IPS DF 6.9 (cell line): ENCODE results near the gene TNS3.

Experiments used
- DNase-seq: peaks from one replicate; pipeline ENCODE4 v3.0.0-alpha.2; 2013; ENCODE audit warnings: low read depth, low spot score
- H3K27ac ChIP-seq: one replicate; pipeline ENCODE4 v1.5.1; 2013; ENCODE audit warnings: low read length, control low read depth
- H3K27me3 ChIP-seq: 2 replicates; pipeline ENCODE4 v1.6.1; 2013; ENCODE audit warnings: mild to moderate bottlenecking, low read length; ENCODE audit not compliant: control insufficient read depth, insufficient read depth
- H3K36me3 ChIP-seq: 2 replicates; pipeline ENCODE4 v1.6.1; 2013; ENCODE audit warnings: low read length; ENCODE audit not compliant: control insufficient read depth, insufficient read depth
- H3K4me1 ChIP-seq: 2 replicates; pipeline ENCODE4 v1.6.1; 2013; ENCODE audit warnings: low read length; ENCODE audit not compliant: control insufficient read depth, insufficient read depth
- H3K4me3 ChIP-seq: 2 replicates; pipeline ENCODE4 v1.5.1; 2013; ENCODE audit warnings: mild to moderate bottlenecking, low read length
- H3K9me3 ChIP-seq: 2 replicates; pipeline ENCODE4 v1.6.1; 2013; ENCODE audit warnings: low read length, inconsistent platforms; ENCODE audit not compliant: control insufficient read depth, insufficient read depth
- WGBS: extraction: QIAGEN DNeasy Blood & Tissue Kit; methylation state at CpG from one replicate; pipeline ENCODE4 v1.1.7; 2013; ENCODE audit warnings: mixed read lengths, missing lambda C conversion rate; ENCODE audit not compliant: insufficient read length, insufficient coverage; 5-methylcytosine and 5-hydroxymethylcytosine counted together

The TNS3 gene

DNA sequence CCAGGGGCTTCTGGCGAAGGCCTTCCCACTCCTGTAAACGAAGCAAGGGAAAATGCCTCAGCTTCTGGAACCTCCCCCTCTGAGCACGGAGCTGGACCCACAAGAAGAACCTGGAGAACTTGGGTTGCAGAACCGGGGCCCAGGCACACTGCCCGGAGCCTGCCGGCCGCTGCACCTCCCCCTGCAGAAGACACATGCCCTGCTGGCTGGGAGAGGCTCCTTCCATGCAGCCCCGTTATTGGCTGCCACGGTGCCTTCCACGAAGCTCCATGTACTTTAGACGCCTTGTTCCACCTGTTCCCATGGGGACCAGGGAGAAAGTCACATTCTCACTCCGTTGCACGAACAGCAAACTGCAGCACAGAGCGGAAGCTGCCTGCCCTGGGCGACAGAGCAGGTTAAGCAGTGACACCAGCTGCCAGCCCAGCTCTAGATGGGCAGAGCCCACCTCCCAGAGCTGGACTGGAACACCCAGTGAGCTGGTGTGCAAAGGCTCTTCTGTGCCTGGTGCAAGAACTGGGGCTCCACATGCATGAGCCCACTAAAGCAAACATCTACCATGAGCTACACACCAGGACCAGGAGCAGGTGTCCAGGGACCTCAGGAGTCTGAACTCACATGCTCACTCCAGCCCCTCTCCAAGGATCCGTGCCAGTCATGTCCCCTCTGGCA lies 70.1 kb downstream of the TNS3 start:
- H3K4me1 ChIP-seq: no peaks in the 10 kb centered on the region
- DNase-seq: no peak
- no peaks in the 10 kb centered on the region for H3K27me3 ChIP-seq
- H3K36me3 ChIP-seq: no peaks in the 10 kb centered on the region
- no CpG with 5 or more reads among the region's 16 CpGs for WGBS
- H3K9me3 ChIP-seq: no peaks in the 10 kb centered on the region
- no peak overlapping the region for H3K27ac ChIP-seq
- H3K4me3 ChIP-seq: no peak overlapping the region

DNA sequence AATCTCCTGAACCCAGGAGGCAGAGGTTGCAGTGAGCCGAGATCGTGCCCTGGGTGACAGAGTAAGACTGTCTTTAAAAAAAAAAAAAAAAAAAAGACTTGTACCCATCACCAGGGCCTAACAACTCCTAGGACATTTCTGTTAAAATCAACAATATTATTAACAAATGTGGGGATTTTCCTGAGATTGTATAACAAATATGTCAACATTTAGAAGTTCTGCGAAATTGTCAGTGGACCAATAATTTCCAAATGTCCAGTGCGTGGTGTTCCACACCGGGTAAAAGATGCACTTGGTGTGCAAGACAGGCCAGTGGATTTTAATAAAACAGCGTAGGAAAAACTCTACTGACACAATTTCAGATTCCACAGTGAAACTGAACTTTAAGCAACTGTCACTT lies 71.1 kb downstream of the TNS3 start:
- Histone ChIP-seq H3K27ac (no peak overlapping the region), H3K27me3 (no peaks in the 10 kb centered on the region), H3K36me3 (no peaks in the 10 kb centered on the region), H3K9me3 (no peaks in the 10 kb centered on the region), H3K4me1 (no peaks in the 10 kb centered on the region), H3K4me3 (no peak overlapping the region)
- DNase-seq: no peak
- WGBS: no CpG with 5 or more reads among the region's 6 CpGs

DNA sequence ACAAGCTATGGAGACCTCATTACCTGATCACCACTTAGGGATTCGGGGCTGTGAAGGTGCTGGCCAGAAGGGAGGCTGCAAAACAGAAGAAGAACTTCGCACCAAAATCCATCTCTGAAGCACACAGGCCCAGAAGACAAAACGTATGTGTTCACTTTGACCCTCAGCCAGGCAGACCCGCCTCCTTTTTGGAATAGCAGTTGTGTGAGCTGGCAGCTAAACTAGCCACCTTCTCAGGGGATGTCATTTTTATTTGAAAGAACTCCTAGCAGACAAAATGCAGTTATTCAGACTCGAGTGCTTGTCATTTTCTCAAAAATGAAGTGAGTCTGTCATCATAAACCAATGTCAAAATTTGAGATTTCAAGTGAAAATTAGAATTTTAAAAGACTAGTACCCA lies 71.7 kb downstream of the TNS3 start:
- Histone ChIP-seq H3K27me3 (no peaks in the 10 kb centered on the region), H3K4me3 (no peak overlapping the region), H3K36me3 (no peaks in the 10 kb centered on the region), H3K27ac (no peak overlapping the region), H3K9me3 (no peaks in the 10 kb centered on the region), H3K4me1 (no peaks in the 10 kb centered on the region)
- DNase-seq: no peak
- no CpG with 5 or more reads among the region's 5 CpGs for WGBS

DNA sequence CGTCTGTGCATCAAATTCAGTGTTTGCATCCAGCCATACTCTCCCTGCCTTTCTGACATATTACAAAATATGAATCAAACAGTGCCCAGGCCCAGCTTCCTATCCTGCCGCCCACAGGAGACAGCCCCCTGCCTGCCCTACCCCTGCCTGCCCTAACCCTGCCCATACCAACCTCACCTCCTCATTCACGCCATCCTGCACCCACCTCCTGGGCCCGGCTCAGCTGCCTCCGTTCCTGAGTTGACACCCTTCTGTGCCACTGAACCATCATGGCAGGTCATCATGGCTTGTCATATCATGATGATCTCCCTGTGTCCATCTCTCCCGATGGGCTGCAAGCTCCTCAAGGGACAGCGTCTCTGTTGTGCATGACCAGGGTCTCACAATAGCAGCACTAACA lies 72.3 kb downstream of the TNS3 start:
- DNase-seq: no peak
- no peak overlapping the region for H3K27ac ChIP-seq
- H3K4me1 ChIP-seq: no peaks in the 10 kb centered on the region
- H3K27me3 ChIP-seq: no peaks in the 10 kb centered on the region
- H3K4me3 ChIP-seq: no peak overlapping the region
- no peaks in the 10 kb centered on the region for H3K36me3 ChIP-seq
- no CpG with 5 or more reads among the region's 7 CpGs for WGBS
- H3K9me3 ChIP-seq: no peaks in the 10 kb centered on the region

DNA sequence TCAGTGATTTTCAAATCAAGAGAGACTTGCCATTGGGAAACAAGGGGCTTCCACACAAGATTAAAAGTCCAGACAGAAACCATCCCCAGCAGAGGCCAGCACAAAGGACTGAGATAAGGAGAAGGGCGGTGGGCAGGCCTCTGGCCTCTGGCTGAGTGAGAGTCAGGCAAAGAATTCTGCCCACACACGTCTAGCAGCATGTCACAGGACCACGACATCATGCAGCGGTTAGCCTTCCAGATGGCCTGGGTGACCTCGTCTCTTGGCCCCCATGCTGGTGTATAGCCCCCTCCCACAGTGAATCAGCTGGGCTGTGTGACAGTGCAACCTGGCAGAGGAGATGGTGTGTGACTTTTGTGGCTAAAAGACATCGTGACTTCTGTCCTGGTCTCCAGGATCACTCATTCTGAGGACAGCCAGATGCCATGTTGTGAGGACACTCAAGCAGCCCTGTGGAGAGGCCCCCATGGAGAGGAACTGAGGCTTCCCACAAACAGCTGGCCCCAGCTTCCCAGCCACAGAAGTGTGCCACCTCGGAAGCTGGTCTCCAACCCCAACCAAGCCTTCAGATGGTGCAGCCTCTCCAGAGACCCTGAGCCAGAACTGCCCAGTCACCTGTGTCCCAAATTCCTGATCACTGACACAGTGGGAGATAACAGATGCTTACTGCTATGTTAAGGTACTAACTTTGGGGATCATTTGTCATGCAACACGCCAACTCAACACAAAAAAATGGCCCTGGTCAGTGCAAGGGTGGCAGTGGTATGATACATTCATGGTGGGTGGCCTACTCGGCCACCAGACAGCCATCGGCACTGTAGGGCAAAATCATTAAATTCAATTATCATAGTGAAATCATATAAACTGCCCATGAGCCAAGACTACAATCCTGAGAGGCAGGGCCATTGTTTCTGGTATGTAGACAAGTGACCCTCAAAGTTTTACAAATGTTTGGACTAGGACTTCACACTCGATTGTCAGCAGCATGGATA lies 73.2 kb downstream of the TNS3 start:
- Histone ChIP-seq H3K36me3 (no peaks in the 10 kb centered on the region), H3K9me3 (no peaks in the 10 kb centered on the region), H3K4me3 (no peak overlapping the region), H3K27ac (no peak overlapping the region), H3K4me1 (0 out of 2 replicates have a peak, but pooled peaks cover 1% of the 10 kb centered on the region), H3K27me3 (no peaks in the 10 kb centered on the region)
- no peak for DNase-seq
- WGBS: no CpG with 5 or more reads among the region's 11 CpGs

DNA sequence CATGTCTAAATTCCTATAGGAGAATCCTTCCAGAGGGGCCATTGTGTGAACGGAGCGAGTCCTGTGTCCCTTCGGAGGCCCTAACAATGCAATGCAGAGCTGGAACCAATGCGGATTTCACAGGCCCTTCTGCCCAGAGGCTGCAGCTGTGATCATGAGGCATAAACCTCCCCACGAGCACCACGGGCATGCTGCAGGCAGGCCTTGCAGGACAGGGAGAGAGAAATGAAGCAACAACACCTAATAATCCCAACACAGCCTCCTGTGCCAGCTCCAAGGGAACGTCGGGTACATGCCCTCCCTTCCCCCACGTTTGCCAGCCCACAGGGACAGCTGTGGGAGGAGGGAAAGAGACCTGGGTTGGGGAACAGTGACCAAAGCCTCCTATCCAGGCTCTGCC lies 74.4 kb downstream of the TNS3 start:
- H3K27me3 ChIP-seq: no peaks in the 10 kb centered on the region
- no peak overlapping the region for H3K27ac ChIP-seq
- no peaks in the 10 kb centered on the region for H3K36me3 ChIP-seq
- no CpG with 5 or more reads among the region's 9 CpGs for WGBS
- H3K4me3 ChIP-seq: no peak overlapping the region
- 0 out of 2 replicates have a peak, but pooled peaks cover 1% of the 10 kb centered on the region for H3K4me1 ChIP-seq
- H3K9me3 ChIP-seq: no peaks in the 10 kb centered on the region
- DNase-seq: no peak

DNA sequence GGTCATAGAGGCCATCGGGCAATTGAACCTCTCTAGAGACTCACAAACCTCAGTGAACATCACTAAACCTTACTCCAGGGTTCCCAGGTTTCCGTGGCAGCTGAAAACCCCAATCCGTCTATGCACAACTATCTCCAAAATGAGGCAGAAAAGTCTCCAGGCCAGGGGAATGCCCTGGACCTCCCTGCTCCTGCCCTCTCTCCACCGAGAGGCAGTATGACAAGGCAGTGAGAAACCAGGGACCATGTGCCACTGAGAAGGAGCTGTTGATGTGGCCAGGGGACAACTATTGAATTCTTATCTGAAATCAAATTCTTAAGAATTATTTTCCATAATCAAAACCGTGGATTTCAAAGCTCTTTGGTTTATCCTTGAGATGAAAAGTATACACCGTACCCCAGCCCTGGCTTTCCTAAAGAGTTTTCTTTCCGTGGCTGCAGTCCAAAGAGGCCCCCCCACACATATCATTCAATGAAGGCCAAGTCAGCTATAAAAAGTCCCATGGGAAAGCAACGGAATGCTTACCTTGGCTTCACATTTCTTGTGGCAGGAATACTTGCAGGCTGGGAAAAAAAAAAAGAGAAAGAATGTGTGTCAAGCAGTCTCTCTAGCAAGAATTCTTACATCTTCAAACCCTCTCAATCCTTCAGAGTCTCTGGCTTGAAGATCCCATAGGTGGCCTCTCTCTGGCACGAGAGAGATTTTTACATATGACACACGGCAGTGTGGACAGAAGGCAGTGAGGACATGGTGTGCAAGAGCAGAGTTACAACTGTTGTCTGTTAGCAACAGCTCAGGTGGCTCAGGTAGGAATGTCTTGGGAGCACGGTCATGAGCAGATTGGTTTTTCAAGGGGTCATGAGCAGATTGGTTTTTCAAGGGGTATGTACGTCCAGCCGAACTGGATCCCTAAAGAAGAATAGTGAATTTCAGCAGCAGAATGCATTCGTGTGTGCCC lies 75.2 kb downstream of the TNS3 start:
- H3K9me3 ChIP-seq: no peaks in the 10 kb centered on the region
- H3K4me3 ChIP-seq: no peak overlapping the region
- no peak for DNase-seq
- no peak overlapping the region for H3K27ac ChIP-seq
- 0 out of 2 replicates have a peak, but pooled peaks cover 1% of the 10 kb centered on the region for H3K4me1 ChIP-seq
- WGBS: no CpG with 5 or more reads among the region's 14 CpGs
- H3K27me3 ChIP-seq: no peaks in the 10 kb centered on the region
- no peaks in the 10 kb centered on the region for H3K36me3 ChIP-seq

DNA sequence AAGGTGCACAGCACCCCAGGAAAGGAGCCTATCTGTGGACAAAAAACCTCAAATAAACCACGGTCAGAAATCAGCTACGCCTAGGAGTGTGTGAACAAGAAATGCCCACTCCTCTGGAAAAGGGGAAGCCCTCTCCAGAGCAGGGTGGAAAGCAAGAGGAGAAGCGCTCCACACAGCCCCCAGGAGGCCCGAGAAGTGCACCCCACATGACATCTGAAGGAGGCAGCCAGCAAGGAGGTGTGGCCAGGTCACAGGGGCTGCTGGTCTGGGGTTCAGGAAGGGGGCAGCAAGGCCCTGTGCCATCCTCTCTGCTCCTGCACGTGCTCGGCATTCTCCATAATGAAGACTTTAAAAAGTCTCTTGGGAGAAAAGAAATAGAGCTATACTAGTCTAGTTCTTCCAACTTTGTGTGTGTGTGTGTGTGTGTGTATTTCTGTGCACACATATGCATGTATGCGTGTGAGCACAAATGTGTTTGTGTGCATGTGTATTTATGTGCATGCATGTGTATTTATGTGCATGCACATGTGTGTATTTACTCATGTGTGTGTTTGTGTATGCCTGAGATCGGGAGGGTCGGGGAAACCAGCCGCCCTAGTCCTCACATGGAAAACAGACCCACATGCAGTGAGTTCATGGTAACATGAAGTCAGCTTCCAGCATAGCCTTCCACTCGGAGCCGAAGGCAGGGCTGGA lies 76.5 kb downstream of the TNS3 start:
- no peak for DNase-seq
- Histone ChIP-seq H3K27me3 (no peaks in the 10 kb centered on the region), H3K4me3 (no peak overlapping the region), H3K36me3 (no peaks in the 10 kb centered on the region), H3K4me1 (0 out of 2 replicates have a peak, but pooled peaks cover 1% of the 10 kb centered on the region), H3K9me3 (no peaks in the 10 kb centered on the region), H3K27ac (no peak overlapping the region)
- WGBS: no CpG with 5 or more reads among the region's 12 CpGs

DNA sequence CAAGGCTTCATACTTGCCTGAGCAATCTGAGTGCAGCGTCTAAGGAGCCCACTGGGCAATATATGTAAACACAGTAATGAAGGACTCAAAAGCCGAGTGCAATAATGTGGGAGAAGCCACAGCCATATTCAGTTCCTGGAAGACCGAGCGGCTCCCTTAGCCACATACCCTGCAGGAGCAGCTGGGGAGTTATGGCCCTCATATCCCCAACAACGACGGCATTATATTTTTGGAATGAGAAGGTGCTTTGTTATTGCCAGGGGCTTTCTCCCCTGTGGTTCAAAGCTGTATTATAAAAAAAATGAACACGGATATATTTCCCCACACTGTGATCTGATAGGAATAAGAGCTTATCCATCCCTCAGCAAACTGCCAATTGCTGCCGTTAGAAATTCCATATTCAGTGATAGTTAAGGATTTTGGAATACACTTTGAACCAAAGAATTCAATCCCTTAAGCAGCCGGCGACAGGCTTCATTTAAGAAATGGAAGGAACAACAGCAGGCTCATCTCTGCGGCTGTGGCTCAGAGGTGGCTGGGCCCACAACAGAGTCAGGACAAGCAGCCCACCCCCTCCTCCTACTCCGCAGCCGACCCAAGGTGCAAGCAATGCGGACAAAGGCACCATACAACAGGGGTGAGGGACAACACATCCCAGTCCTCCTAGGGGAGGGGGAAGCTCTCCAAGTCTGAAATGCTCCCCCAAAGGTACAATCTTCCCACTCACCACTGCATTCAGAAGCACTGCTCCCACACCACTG lies 77.2 kb downstream of the TNS3 start:
- Histone ChIP-seq H3K4me3 (no peak overlapping the region), H3K9me3 (no peaks in the 10 kb centered on the region), H3K27ac (no peak overlapping the region), H3K4me1 (0 out of 2 replicates have a peak, but pooled peaks cover 1% of the 10 kb centered on the region), H3K36me3 (no peaks in the 10 kb centered on the region), H3K27me3 (no peaks in the 10 kb centered on the region)
- no peak for DNase-seq
- WGBS: no CpG with 5 or more reads among the region's 14 CpGs
